Measurements from ENCODE around the gene LINS1.

DNA sequence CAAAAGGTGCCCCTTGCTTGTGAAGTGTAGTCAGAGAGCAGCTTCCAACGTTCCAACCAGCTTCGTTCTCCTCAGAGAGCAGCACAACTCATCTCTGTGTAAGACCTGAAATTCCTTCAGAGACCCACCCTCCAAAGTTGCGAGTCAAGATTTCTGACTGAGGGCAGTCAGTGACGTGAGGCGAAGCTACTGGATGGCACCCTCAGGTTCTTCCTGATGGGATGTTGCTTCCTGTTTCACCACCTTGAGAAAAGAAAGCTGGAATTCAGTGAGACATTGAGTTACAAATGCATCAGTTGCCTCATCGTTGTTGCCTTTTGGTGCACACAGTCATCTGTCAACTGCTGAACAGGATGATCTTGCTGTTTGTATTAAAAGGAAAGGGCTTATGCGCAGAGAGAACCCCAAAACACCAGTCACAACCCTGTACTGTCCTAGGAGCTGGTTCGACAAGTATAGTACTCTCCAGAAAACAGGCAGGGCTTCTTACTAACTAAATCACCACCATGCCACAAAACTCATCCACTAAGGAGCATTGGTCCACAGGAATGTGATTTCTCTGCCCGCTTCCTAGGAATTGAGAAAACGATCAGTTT is 73.1 kb downstream of the LINS1 start, which contains the start of gene CERS3:
- TF ChIP-seq GATA2 (IDR thresholded peaks at IDR 0.05; ENCODE audit: insufficient read depth, insufficient read length, low read depth, low read length) (no peak), MYC (IDR thresholded peaks at IDR 0.05; ENCODE audit: low read depth, low read length) (no peak), POLR2A (IDR thresholded peaks at IDR 0.05; ENCODE audit: low read depth, low read length) (no peak), EZH2 (IDR thresholded peaks at IDR 0.05; ENCODE audit: borderline replicate concordance, low read depth, low read length, severe bottlenecking) (no peak)
- TF ChIP-seq, protein P1, sequence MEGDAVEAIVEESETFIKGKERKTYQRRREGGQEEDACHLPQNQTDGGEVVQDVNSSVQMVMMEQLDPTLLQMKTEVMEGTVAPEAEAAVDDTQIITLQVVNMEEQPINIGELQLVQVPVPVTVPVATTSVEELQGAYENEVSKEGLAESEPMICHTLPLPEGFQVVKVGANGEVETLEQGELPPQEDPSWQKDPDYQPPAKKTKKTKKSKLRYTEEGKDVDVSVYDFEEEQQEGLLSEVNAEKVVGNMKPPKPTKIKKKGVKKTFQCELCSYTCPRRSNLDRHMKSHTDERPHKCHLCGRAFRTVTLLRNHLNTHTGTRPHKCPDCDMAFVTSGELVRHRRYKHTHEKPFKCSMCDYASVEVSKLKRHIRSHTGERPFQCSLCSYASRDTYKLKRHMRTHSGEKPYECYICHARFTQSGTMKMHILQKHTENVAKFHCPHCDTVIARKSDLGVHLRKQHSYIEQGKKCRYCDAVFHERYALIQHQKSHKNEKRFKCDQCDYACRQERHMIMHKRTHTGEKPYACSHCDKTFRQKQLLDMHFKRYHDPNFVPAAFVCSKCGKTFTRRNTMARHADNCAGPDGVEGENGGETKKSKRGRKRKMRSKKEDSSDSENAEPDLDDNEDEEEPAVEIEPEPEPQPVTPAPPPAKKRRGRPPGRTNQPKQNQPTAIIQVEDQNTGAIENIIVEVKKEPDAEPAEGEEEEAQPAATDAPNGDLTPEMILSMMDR (IDR thresholded peaks at IDR 0.05; ENCODE audit: extremely low read depth in 1 of 2, insufficient read depth in 1 of 2, low read depth in 1 of 2, low read length in 2 of 2) = no peak
- TF ChIP-seq, protein P2, sequence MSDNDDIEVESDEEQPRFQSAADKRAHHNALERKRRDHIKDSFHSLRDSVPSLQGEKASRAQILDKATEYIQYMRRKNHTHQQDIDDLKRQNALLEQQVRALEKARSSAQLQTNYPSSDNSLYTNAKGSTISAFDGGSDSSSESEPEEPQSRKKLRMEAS (IDR thresholded peaks at IDR 0.05; ENCODE audit: insufficient read depth, insufficient read length) = no peak

Data from endothelial cell of umbilical vein (primary cell).